ENCODE results near the gene SLC37A1. TPM values are rescaled to one million over a fixed set of nuclear protein-coding genes. Genes with fewer than 3 reads are reported as not detected.

Gene SLC37A1
- total RNA-seq, 2 experiments from 2014 or later, result 12.8 to 14.9 TPM

GRCh38 chr21:42565886-42566523, 52.4 kb downstream of the SLC37A1 start:
- DNase-seq (no peak), ATAC-seq (no peak)
- no peak for TF ChIP-seq CTCF (IDR thresholded peaks at IDR 0.05)
- H3K27me3 Mint-ChIP-seq, result no peaks in the 10 kb centered on the region
- no peaks in the 10 kb centered on the region for H3K9me3 Mint-ChIP-seq
- no peaks in the 10 kb centered on the region for H3K4me1 Mint-ChIP-seq (ENCODE audit: low read depth)
- intact Hi-C loops (cut with micrococcal nuclease), result no loop called here
- ChIA-PET CTCF (no interaction called here), POLR2A (interaction anchor here (0.6 kb wide), 1 partner anchor 77 kb away, joined by 3 read pairs; no protein-coding TSS in a partner anchor)
- H3K27ac Mint-ChIP-seq, result no peak overlapping the region
- H3K36me3 Mint-ChIP-seq (ENCODE audit: low read depth), result peaks cover 10% of the 10 kb centered on the region
- H3K4me3 Mint-ChIP-seq, result no peak overlapping the region

GRCh38 chr21:42566524-42567213, 53.0 kb downstream of the SLC37A1 start:
- TF ChIP-seq CTCF (IDR thresholded peaks at IDR 0.05), result no peak
- ChIA-PET CTCF (no interaction called here), POLR2A (interaction anchor here (0.6 kb wide), 1 partner anchor 78 kb away, joined by 3 read pairs; no protein-coding TSS in a partner anchor)
- intact Hi-C loops (cut with micrococcal nuclease), result no loop called here
- DNase-seq (no peak), ATAC-seq (no peak)
- Mint-ChIP-seq H3K9me3 (no peaks in the 10 kb centered on the region), H3K4me3 (no peak overlapping the region), H3K27ac (no peak overlapping the region), H3K27me3 (no peaks in the 10 kb centered on the region), H3K36me3 (ENCODE audit: low read depth) (peaks cover 9% of the 10 kb centered on the region), H3K4me1 (ENCODE audit: low read depth) (no peaks in the 10 kb centered on the region)

- POLR2A ChIA-PET, result no interaction called here
- DNase-seq (no peak), ATAC-seq (no peak)
- H3K27me3 Mint-ChIP-seq, result no peaks in the 10 kb centered on the region
- H3K4me3 Mint-ChIP-seq, result no peak overlapping the region
- H3K9me3 Mint-ChIP-seq, result no peaks in the 10 kb centered on the region
- intact Hi-C loops (cut with micrococcal nuclease), result no loop called here
- no peak for TF ChIP-seq CTCF (IDR thresholded peaks at IDR 0.05)
- H3K36me3 Mint-ChIP-seq (ENCODE audit: low read depth), result peaks cover 9% of the 10 kb centered on the region
- CTCF ChIA-PET, result no interaction called here
- H3K4me1 Mint-ChIP-seq (ENCODE audit: low read depth), result no peaks in the 10 kb centered on the region
- H3K27ac Mint-ChIP-seq, result no peak overlapping the region
Observed at GRCh38 chr21:42567214-42567555, 53.5 kb downstream of the SLC37A1 start.

- Mint-ChIP-seq H3K36me3 (ENCODE audit: low read depth) (peaks cover 8% of the 10 kb centered on the region), H3K4me1 (ENCODE audit: low read depth) (no peaks in the 10 kb centered on the region), H3K27me3 (no peaks in the 10 kb centered on the region), H3K27ac (no peak overlapping the region), H3K4me3 (no peak overlapping the region), H3K9me3 (no peaks in the 10 kb centered on the region)
- no peak for TF ChIP-seq CTCF (IDR thresholded peaks at IDR 0.05)
- DNase-seq (no peak), ATAC-seq (no peak)
- CTCF ChIA-PET, result interaction anchor here (1.2 kb wide), 1 partner anchor 25 kb away, joined by 3 read pairs; no protein-coding TSS in a partner anchor
- intact Hi-C loops (cut with micrococcal nuclease), result no loop called here
- POLR2A ChIA-PET, result no interaction called here
Observed at GRCh38 chr21:42567861-42568260, 54.2 kb downstream of the SLC37A1 start.

GRCh38 chr21:42568376-42568775, 54.7 kb downstream of the SLC37A1 start:
- POLR2A ChIA-PET, result interaction anchor here (0.5 kb wide), 1 partner anchor 705 kb away, joined by 3 read pairs; no protein-coding TSS in a partner anchor
- no peaks in the 10 kb centered on the region for H3K9me3 Mint-ChIP-seq
- CTCF ChIA-PET, result interaction anchor here (1.2 kb wide), 1 partner anchor 25 kb away, joined by 3 read pairs; no protein-coding TSS in a partner anchor
- intact Hi-C loops (cut with micrococcal nuclease), result no loop called here
- no peak overlapping the region for H3K4me3 Mint-ChIP-seq
- DNase-seq (no peak), ATAC-seq (no peak)
- TF ChIP-seq CTCF (IDR thresholded peaks at IDR 0.05), result no peak
- no peaks in the 10 kb centered on the region for H3K27me3 Mint-ChIP-seq
- no peak overlapping the region for H3K27ac Mint-ChIP-seq
- H3K36me3 Mint-ChIP-seq (ENCODE audit: low read depth), result peaks cover 8% of the 10 kb centered on the region
- H3K4me1 Mint-ChIP-seq (ENCODE audit: low read depth), result no peaks in the 10 kb centered on the region
